ENCODE measurements around the gene BRSK2.
"Not testable (repeated sequence)": the region's sequence is repeated elsewhere in the genome, so short reads cannot be mapped to it uniquely, and the experiment has no call there.

Gene BRSK2

GRCh38 chr11:1354125-1354938 is 35.4 kb upstream of the BRSK2 start:
- DNase-seq = no peak

DNA sequence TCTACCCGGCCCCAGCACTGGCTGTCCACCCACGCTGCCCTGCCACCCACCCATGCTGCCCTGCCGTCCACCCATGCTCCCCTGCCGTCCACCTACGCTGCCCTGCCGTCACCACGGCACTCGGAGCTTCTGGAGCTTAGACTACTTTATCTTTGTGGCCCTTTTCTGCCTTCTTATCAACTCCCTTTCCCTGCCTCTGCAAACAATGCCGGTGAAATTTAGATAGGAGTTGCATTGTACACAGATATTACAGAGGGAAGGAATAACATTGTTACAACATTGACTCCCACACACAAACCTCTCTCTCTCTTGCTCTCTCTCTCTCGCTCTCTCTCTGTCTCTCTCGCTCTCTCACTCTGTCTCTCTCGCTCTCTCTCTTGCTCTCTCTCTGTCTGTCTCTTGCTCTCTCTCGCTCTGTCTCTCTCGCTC is 33.7 kb upstream of the BRSK2 start:
- DNase-seq = no peak

DNA sequence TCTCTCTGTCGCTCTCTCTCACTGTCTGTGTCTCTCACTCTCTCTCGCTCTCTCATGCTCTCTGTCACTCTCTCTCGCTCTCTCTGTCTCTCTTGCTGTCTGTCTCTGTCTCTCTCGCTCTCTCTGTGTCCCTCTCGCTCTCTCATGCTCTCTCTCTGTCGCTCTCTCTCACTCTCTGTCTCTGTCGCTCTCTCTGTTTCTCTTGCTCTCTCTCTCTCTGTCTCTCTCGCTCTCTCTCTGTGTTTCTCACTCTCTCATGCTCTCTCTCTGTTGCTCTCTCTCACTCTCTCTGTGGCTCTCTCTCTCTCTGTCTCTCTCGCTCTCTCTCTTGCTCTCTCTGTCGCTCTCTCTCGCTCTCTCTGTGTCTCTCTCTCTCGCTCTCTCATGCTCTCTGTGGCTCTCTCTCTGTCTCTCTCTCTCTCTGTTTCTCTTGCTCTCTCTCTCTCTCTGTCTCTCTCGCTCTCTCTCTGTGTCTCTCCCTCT is 33.2 kb upstream of the BRSK2 start:
- DNase-seq = no peak

GRCh38 chr11:1358286-1358685 is 31.4 kb upstream of the BRSK2 start:
- DNase-seq = no peak

DNA sequence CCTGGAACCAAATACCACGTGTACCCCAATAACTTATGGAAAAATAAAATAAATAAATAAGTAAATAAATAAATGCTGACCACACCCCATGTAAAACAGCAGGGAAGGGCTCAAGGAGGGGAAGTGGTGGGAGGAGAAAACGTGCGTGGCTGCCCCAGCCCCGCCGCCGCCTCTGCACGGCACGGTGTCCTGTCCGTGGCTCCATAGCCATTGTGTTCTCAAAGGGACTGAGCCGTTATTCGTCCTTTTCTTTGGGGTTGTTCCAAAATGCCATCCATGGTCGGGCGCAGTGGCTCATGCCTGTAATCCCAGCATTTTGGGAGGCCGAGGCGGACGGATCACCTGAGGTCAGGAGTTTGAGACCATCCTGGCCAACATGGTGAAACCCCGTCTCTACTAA is 30.8 kb upstream of the BRSK2 start:
- DNase-seq = not testable (repeated sequence)

DNA sequence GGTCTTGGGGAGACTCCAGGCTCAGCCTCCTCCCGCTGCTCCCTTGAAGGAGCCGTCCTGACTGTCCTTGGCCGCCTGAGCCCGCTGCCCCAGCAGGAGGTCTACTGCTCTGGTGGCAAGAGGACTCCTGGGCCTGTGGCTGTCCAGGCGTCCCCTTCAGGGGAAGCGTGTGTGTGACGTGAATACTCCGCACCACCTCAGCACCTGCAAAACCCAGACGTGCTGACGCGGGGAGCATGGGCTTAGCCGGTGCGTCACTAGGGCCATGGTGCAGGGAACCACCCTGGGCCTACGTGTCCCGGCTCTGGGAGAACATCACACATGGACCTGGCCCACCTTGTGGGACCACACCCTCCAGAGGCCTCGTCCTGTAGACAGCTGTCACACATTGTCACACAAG is 30.2 kb upstream of the BRSK2 start:
- DNase-seq = no peak

- no peak for DNase-seq
These were observed 29.4 kb upstream of the BRSK2 start for GRCh38 chr11:1360181-1360834.

DNA sequence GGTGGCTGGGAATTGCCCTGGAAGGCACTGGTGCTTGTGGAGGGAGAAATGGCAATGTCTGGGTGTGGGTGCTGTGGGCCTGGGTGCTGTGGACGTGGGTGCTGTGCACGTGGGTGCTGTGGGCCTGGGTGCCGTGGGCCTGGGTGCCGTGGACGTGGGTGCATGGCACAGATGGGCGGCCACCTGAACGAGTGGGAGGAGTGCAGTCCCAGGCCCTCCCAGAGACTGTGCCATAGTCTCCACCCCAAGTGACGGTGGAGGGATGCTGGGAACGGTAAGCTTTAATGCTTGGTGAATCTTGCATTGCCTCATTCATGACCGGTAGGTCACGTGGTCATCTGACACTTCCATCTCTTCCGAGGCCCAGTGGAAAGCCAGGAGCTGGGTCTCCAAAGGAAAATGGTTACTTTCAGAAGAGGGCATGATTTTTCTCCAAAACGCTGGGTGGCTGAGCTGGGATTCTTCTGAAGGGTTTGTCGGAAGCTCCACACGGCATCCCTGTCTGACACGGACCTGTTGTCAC is 28.8 kb upstream of the BRSK2 start:
- no peak for DNase-seq

DNA sequence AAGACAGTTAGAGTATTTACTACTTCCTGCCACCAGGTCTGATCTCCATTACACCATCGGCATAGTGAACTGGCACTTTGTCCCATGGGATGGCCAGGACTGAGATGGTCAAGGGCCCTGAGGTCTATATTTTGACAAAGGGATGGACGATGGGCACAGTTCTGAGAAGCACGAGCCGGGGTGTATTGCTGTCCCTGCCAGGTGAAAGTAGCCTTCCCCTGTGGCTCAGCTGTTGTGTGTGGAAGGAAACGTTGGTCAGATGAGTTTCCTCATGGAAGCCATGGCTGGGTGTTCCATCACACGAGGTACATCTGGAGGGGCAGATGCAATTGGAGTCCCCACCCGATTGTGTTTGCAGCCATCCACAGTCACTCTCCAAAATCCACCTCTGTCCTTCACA is 27.9 kb upstream of the BRSK2 start:
- no peak for DNase-seq

GRCh38 chr11:1367721-1368120 is 22.0 kb upstream of the BRSK2 start:
- DNase-seq = no peak

DNA sequence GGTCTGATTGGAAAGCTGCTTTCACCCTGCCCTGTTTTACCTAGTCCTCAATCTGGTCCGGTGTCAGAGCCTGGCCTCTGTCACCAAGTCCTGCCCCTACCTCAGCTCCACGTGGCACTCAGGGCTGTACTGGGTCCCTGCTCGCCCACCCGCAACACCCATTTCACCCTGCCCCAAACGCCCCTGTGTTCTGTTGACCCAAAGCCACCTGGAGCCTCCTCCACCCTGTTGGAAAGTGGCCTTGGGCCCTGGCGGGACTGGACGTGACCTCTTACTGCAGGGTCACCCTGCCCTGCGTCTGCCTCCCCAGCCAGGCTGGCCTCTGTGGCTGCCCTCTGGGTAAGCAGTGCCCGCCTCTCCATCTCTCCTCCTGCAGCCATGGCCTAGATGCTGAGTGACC is 21.5 kb upstream of the BRSK2 start:
- DNase-seq = no peak

DNA sequence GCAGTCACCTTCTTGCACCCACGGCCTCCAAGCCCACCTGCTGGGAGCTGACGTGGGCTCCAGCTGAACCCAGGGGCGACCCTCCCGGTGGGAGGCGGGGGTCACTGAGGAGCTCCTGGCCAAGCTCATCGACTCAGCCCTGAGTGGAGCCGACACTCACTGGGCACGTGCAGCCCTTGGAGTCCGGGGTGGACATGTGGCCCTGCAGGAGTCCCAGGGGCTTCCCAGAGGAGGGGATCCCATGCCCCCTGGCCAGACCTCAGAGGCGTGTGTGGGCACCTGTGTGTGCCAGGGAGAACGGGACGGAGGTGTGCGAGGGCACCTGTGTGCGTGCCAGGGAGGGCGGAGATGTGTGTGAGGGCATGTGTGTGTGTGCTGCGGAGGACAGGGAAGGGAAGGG is 20.8 kb upstream of the BRSK2 start:
- DNase-seq = no peak

GRCh38 chr11:1369371-1370005 is 20.2 kb upstream of the BRSK2 start:
- DNase-seq = no peak

GRCh38 chr11:1370186-1371025 is 19.3 kb upstream of the BRSK2 start:
- DNase-seq = no peak

DNA sequence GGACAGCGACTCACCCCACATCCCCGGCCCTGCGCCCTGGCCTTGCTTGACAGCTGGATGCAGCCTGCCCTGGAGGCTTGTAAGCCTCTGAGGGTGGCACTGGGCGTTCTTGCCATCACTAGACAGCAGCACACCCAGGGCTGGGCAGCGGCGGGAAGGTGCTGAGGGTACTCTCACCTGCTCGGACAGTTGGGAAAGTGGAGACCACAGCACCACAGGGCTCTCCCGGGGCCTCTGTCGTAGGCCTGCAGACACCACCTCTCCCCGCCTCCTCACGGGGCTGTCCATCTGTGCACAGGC is 18.8 kb upstream of the BRSK2 start:
- DNase-seq = no peak

DNA sequence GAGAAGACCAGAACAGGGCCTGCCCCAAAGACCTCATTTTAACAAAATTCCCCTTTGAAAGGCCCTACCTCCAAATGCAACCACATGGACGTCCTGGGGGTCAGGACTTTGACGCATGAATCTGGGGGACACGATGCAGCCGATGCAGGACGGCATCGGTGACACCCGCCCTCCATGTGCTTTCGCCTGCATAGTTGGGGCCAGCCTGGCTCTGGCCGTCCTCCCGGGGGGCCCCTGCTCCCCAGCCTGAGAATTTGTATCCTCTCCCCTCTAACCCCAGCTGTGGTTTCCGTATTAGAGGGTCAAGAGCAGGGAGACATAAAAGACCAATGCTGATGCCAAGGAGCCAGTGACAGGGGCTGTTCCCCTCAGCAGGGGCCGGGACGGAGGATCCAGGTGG is 18.4 kb upstream of the BRSK2 start:
- DNase-seq = no peak

- DNase-seq = no peak
These were observed 17.8 kb upstream of the BRSK2 start for GRCh38 chr11:1371836-1372465.

- no peak for DNase-seq
These were observed 17.1 kb upstream of the BRSK2 start for GRCh38 chr11:1372660-1373059.

GRCh38 chr11:1373536-1374214 is 16.1 kb upstream of the BRSK2 start:
- DNase-seq = no peak

GRCh38 chr11:1375161-1375954 is 14.4 kb upstream of the BRSK2 start:
- DNase-seq = no peak

GRCh38 chr11:1375955-1376258 is 13.8 kb upstream of the BRSK2 start:
- DNase-seq = no peak
